ENCODE measurements around the gene GATAD2A.

DNA sequence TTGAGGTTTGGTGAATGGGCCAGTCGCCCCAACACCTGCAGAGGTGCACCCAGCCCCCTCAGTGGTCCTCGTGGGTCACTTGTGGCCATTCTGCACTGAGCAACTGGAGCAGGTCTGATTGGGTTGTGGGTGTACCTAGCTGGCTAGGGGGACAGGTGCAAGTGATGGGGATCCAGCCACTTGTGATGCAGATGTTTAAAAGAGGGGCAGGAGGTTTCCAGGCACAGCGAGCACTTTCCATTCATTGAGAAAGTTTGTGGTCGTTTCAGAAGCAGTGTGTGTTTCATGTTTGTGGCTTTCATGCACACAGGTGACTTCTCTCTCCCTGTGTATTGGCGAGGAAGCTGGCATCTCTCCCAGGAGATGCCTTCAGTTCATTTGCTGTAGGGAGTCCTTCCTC is 75.2 kb downstream of the GATAD2A start:
- TF ChIP-seq GATA3 (IDR thresholded peaks at IDR 0.05; ENCODE audit: low read depth, low read length) (no peak), GATA2 (IDR thresholded peaks at IDR 0.05; ENCODE audit: low read depth, low read length) (no peak)

All from SH-SY5Y (cell line).